ENCODE measurements around the gene CCDC7. TPM values are rescaled to one million over a fixed set of nuclear protein-coding genes. Genes with fewer than 3 reads are reported as not detected.

CCDC7 gene
- total RNA-seq, 1 donor from 2014 or later = 11.1 TPM

- Mint-ChIP-seq H3K27ac (peak overlapping the region; percentile 94), H3K4me1 (peaks cover 51% of the 10 kb centered on the region), H3K4me3 (no peak overlapping the region)
Measured at GRCh38 chr10:32882076-32882475, 436.1 kb downstream of the CCDC7 start.

GRCh38 chr10:32887481-32887880 lies 441.5 kb downstream of the CCDC7 start:
- Mint-ChIP-seq H3K4me1 (peaks cover 44% of the 10 kb centered on the region), H3K27ac (peak overlapping the region; percentile 16), H3K36me3 (no peaks in the 10 kb centered on the region), H3K4me3 (no peak overlapping the region), H3K9me3 (no peaks in the 10 kb centered on the region), H3K27me3 (ENCODE audit: low read depth) (no peaks in the 10 kb centered on the region)
- no peak for DNase-seq (ENCODE audit: low spot score in 2 of 2, unreplicated experiment in 2 of 2)
- TF ChIP-seq CTCF (IDR thresholded peaks at IDR 0.05; ENCODE audit: unreplicated experiment) = no peak

More at GRCh38 chr10:32882076-32882475, 436.1 kb downstream of the CCDC7 start:
- no peak for TF ChIP-seq CTCF (IDR thresholded peaks at IDR 0.05; ENCODE audit: unreplicated experiment)
- DNase-seq (ENCODE audit: low spot score in 2 of 2, unreplicated experiment in 2 of 2) = no peak
- no peaks in the 10 kb centered on the region for H3K27me3 Mint-ChIP-seq (ENCODE audit: low read depth)
- H3K36me3 Mint-ChIP-seq = peaks cover 6% of the 10 kb centered on the region
- H3K9me3 Mint-ChIP-seq = no peaks in the 10 kb centered on the region

- Mint-ChIP-seq H3K9me3 (no peaks in the 10 kb centered on the region), H3K27me3 (ENCODE audit: low read depth) (no peaks in the 10 kb centered on the region), H3K4me1 (peaks cover 39% of the 10 kb centered on the region), H3K36me3 (no peaks in the 10 kb centered on the region), H3K27ac (peak overlapping the region; percentile 43), H3K4me3 (no peak overlapping the region)
- TF ChIP-seq CTCF (IDR thresholded peaks at IDR 0.05; ENCODE audit: unreplicated experiment) = no peak
- no peak for DNase-seq (ENCODE audit: low spot score in 2 of 2, unreplicated experiment in 2 of 2)
Measured at GRCh38 chr10:32888161-32888927, 442.4 kb downstream of the CCDC7 start.

- H3K4me3 Mint-ChIP-seq = no peak overlapping the region
- peak overlapping the region; percentile 90 for H3K27ac Mint-ChIP-seq
- no peaks in the 10 kb centered on the region for H3K36me3 Mint-ChIP-seq
- H3K9me3 Mint-ChIP-seq = no peaks in the 10 kb centered on the region
- TF ChIP-seq CTCF (IDR thresholded peaks at IDR 0.05; ENCODE audit: unreplicated experiment) = no peak
- H3K27me3 Mint-ChIP-seq (ENCODE audit: low read depth) = no peaks in the 10 kb centered on the region
- DNase-seq (ENCODE audit: low spot score in 2 of 2, unreplicated experiment in 2 of 2) = no peak
- H3K4me1 Mint-ChIP-seq = peaks cover 30% of the 10 kb centered on the region
Measured at GRCh38 chr10:32889631-32890212, 443.8 kb downstream of the CCDC7 start.

GRCh38 chr10:32890444-32890843 lies 444.5 kb downstream of the CCDC7 start:
- no peaks in the 10 kb centered on the region for H3K9me3 Mint-ChIP-seq
- H3K4me3 Mint-ChIP-seq = no peak overlapping the region
- no peak for DNase-seq (ENCODE audit: low spot score in 2 of 2, unreplicated experiment in 2 of 2)
- no peaks in the 10 kb centered on the region for H3K27me3 Mint-ChIP-seq (ENCODE audit: low read depth)
- peaks cover 25% of the 10 kb centered on the region for H3K4me1 Mint-ChIP-seq
- TF ChIP-seq CTCF (IDR thresholded peaks at IDR 0.05; ENCODE audit: unreplicated experiment) = no peak
- H3K27ac Mint-ChIP-seq = peak overlapping the region; percentile 33
- no peaks in the 10 kb centered on the region for H3K36me3 Mint-ChIP-seq

Data from mesothelial cell of epicardium (in vitro differentiated cells).